Mesendoderm (in vitro differentiated cells): ENCODE results near the gene SH3BP5.

Source experiments
- DNase-seq: peaks from one replicate; pipeline ENCODE4 v3.0.0; 2013
- H2AK5ac ChIP-seq: 2 replicates; pipeline ENCODE4 v1.6.1; 2013; ENCODE audit warnings: low read length, inconsistent platforms
- H2BK120ac ChIP-seq: 2 replicates; pipeline ENCODE4 v1.6.1; 2013; ENCODE audit warnings: low read depth, mild to moderate bottlenecking, low read length, moderate library complexity, mixed read lengths
- H2BK15ac ChIP-seq: replicated peaks from 2 replicates; pipeline ENCODE4 v1.6.1; 2013; ENCODE audit warnings: low read depth, mild to moderate bottlenecking, moderate library complexity
- H2BK5ac ChIP-seq: 2 replicates; pipeline ENCODE4 v1.6.1; 2013; ENCODE audit warnings: low read length, inconsistent platforms
- H3K18ac ChIP-seq: 2 replicates; pipeline ENCODE4 v1.6.1; 2013; ENCODE audit warnings: mild to moderate bottlenecking, low read length, mixed read lengths
- H3K23ac ChIP-seq: one replicate; pipeline ENCODE4 v1.6.1; 2013; ENCODE audit warnings: low read length
- H3K27ac ChIP-seq: 2 replicates; pipeline ENCODE4 v1.5.1; 2013; ENCODE audit warnings: low read depth, mild to moderate bottlenecking, inconsistent platforms, low read length, moderate library complexity
- H3K27me3 ChIP-seq: 2 replicates; pipeline ENCODE4 v1.6.1; 2013; ENCODE audit warnings: low read length, control low read depth, mild to moderate bottlenecking, inconsistent platforms; ENCODE audit not compliant: insufficient read depth, poor library complexity
- H3K36me3 ChIP-seq: 2 replicates; pipeline ENCODE4 v1.6.1; 2013; ENCODE audit warnings: low read length, inconsistent platforms; ENCODE audit not compliant: control insufficient read depth, insufficient read depth
- H3K4ac ChIP-seq: one replicate; pipeline ENCODE4 v1.6.1; 2013; ENCODE audit warnings: low read depth, mild to moderate bottlenecking, low read length, moderate library complexity
- H3K4me1 ChIP-seq: 2 replicates; pipeline ENCODE4 v1.6.1; 2013; ENCODE audit warnings: low read depth, low read length, inconsistent platforms; ENCODE audit not compliant: control insufficient read depth
- H3K4me2 ChIP-seq: 2 replicates; pipeline ENCODE4 v1.6.1; 2013; ENCODE audit warnings: low read length
- H3K4me3 ChIP-seq: 2 replicates; pipeline ENCODE4 v1.5.1; 2013; ENCODE audit warnings: mild to moderate bottlenecking, low read length
- H3K56ac ChIP-seq: one replicate; pipeline ENCODE4 v1.6.1; 2013; ENCODE audit warnings: low read length
- H3K79me1 ChIP-seq: 2 replicates; pipeline ENCODE4 v1.6.1; 2013; ENCODE audit warnings: low read length, inconsistent platforms
- H3K79me2 ChIP-seq: 2 replicates; pipeline ENCODE4 v1.6.1; 2013; ENCODE audit warnings: mild to moderate bottlenecking, low read length; ENCODE audit not compliant: control insufficient read depth, insufficient read depth
- H3K9ac ChIP-seq: 2 replicates; pipeline ENCODE4 v1.6.1; 2013; ENCODE audit warnings: low read length, inconsistent platforms
- H4K5ac ChIP-seq: one replicate; pipeline ENCODE4 v1.6.1; 2013; ENCODE audit warnings: low read length
- H4K8ac ChIP-seq: one replicate; pipeline ENCODE4 v1.6.1; 2013; ENCODE audit warnings: low read depth, mild to moderate bottlenecking, control low read depth, low read length, moderate library complexity
- WGBS: extraction: QIAGEN DNeasy Blood & Tissue Kit; methylation state at CpG from one replicate; pipeline ENCODE4 v1.1.7; 2013; ENCODE audit warnings: low lambda C conversion rate, missing lambda C conversion rate; ENCODE audit not compliant: insufficient coverage; ENCODE audit errors: extremely low coverage; 5-methylcytosine and 5-hydroxymethylcytosine counted together

The SH3BP5 gene

DNA sequence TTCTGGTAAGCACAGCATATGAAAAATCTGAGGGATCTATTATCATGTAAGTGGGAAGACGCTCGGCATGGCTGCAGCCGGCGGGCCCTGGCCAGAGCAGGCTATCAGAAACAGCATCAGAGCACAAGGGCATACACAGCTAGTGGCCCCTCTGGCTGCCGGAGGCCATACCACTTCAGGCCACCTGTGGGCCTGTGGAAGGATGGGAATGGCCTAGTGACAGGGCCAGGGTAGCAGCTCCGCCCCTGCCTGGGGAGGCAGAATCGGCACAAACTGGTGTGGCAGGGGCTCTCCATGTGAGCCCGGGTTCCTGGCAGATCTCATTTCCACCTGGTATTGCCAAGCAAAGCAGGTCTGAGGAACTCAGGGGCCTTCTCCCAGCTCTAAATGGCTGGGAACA, 46.4 kb downstream of the SH3BP5 start:
- no CpG with 5 or more reads among the region's 8 CpGs for WGBS
- peak; percentile 55 for DNase-seq
- H3K18ac ChIP-seq = no peak overlapping the region
- H3K79me1 ChIP-seq = no peaks in the 10 kb centered on the region
- no peak overlapping the region for H2BK15ac ChIP-seq
- no peak overlapping the region for H3K27ac ChIP-seq
- no peak overlapping the region for H2BK120ac ChIP-seq
- H4K5ac ChIP-seq = no peak overlapping the region
- no peak overlapping the region for H3K23ac ChIP-seq
- no peak overlapping the region for H3K4me2 ChIP-seq
- H3K9ac ChIP-seq = no peak overlapping the region
- H2AK5ac ChIP-seq = no peak overlapping the region
- no peak overlapping the region for H3K4me3 ChIP-seq
- H3K4ac ChIP-seq = no peak overlapping the region
- H3K27me3 ChIP-seq = no peaks in the 10 kb centered on the region
- H3K36me3 ChIP-seq = no peaks in the 10 kb centered on the region
- H3K4me1 ChIP-seq = no peaks in the 10 kb centered on the region
- H4K8ac ChIP-seq = no peak overlapping the region
- no peak overlapping the region for H3K56ac ChIP-seq
- no peak overlapping the region for H2BK5ac ChIP-seq
- H3K79me2 ChIP-seq = no peaks in the 10 kb centered on the region

DNA sequence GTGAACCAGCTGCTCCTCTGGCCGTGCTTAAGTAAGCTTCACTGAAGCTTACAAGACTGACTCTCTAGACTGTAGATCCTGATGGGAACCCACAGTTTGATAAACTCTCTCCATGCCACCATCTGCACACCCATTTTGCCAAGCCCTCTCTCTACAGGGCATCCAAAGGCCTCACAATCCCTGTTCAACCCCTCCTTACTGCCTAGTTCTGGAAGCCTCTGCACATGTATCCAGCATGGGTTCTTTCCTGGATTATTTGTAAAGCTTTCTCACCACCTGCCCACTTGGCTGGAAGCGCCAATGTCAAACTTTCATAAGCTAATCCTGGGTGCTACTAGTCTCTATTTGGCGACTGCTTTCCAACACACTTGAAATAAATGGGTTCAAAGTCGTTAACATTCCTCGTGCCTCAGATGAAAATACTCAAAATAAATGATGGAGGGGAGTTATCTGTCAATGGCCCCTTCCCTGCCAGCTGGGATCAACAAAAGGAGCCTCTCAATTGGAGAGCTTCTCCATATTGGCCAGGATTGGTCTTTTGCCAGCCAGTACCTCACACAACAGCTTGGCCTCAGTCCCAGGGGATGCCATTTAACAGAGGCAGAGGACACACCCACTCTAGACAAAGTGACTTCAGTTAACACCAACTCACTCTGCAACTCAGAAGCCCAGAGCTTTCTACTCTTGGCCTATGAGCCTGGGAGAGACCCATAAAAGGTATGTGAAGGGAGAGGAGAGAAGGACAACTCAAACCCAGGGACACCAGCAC, 48.1 kb downstream of the SH3BP5 start:
- no CpG with 5 or more reads among the region's 5 CpGs for WGBS
- H4K5ac ChIP-seq = no peak overlapping the region
- H3K27me3 ChIP-seq = no peaks in the 10 kb centered on the region
- H3K23ac ChIP-seq = no peak overlapping the region
- no peak overlapping the region for H2BK15ac ChIP-seq
- H4K8ac ChIP-seq = no peak overlapping the region
- H3K27ac ChIP-seq = no peak overlapping the region
- H2BK120ac ChIP-seq = no peak overlapping the region
- H2AK5ac ChIP-seq = no peak overlapping the region
- no peak overlapping the region for H3K4ac ChIP-seq
- no peak overlapping the region for H3K4me2 ChIP-seq
- H3K9ac ChIP-seq = no peak overlapping the region
- H2BK5ac ChIP-seq = no peak overlapping the region
- no peak overlapping the region for H3K56ac ChIP-seq
- no peaks in the 10 kb centered on the region for H3K36me3 ChIP-seq
- H3K79me1 ChIP-seq = no peaks in the 10 kb centered on the region
- H3K4me1 ChIP-seq = no peaks in the 10 kb centered on the region
- DNase-seq = no peak
- H3K79me2 ChIP-seq = no peaks in the 10 kb centered on the region
- H3K18ac ChIP-seq = no peak overlapping the region
- H3K4me3 ChIP-seq = no peak overlapping the region

GRCh38 chr3:15283702-15284101, 48.7 kb downstream of the SH3BP5 start:
- no peaks in the 10 kb centered on the region for H3K79me1 ChIP-seq
- H2BK120ac ChIP-seq = no peak overlapping the region
- no peaks in the 10 kb centered on the region for H3K4me1 ChIP-seq
- no CpG with 5 or more reads among the region's 1 CpG for WGBS
- no peaks in the 10 kb centered on the region for H3K27me3 ChIP-seq
- no peak overlapping the region for H3K23ac ChIP-seq
- H3K4ac ChIP-seq = no peak overlapping the region
- H4K5ac ChIP-seq = no peak overlapping the region
- H3K18ac ChIP-seq = no peak overlapping the region
- no peak overlapping the region for H3K27ac ChIP-seq
- DNase-seq = no peak
- no peak overlapping the region for H3K9ac ChIP-seq
- no peak overlapping the region for H2BK5ac ChIP-seq
- H3K4me3 ChIP-seq = no peak overlapping the region
- H3K36me3 ChIP-seq = no peaks in the 10 kb centered on the region
- H4K8ac ChIP-seq = no peak overlapping the region
- H3K79me2 ChIP-seq = no peaks in the 10 kb centered on the region
- H3K56ac ChIP-seq = no peak overlapping the region
- no peak overlapping the region for H2AK5ac ChIP-seq
- no peak overlapping the region for H3K4me2 ChIP-seq
- no peak overlapping the region for H2BK15ac ChIP-seq

DNA sequence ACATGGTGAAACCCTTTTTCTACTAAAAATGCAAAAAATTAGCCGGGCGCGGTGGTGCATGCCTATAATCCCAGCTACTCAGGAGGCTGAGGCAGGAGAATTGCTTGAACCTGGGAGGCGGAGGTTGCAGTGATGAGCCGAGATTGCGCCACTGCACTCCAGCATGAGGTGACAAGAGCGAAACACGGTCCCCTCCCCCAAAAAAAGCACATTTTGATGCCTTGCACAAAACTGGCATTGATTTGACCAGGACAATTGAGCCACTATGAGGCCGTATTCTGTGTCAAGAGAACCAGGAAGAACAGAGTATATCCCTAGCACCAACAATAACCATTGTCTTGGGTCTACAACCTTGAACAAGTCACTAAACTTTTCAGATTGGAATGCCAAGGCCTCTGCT, 50.6 kb downstream of the SH3BP5 start:
- H4K8ac ChIP-seq = no peak overlapping the region
- H3K56ac ChIP-seq = no peak overlapping the region
- H2BK5ac ChIP-seq = no peak overlapping the region
- no peaks in the 10 kb centered on the region for H3K79me1 ChIP-seq
- DNase-seq = no peak
- no peaks in the 10 kb centered on the region for H3K79me2 ChIP-seq
- no peak overlapping the region for H3K27ac ChIP-seq
- H3K36me3 ChIP-seq = no peaks in the 10 kb centered on the region
- no peak overlapping the region for H2BK120ac ChIP-seq
- H3K23ac ChIP-seq = no peak overlapping the region
- H2AK5ac ChIP-seq = no peak overlapping the region
- H3K18ac ChIP-seq = no peak overlapping the region
- H3K4ac ChIP-seq = no peak overlapping the region
- H4K5ac ChIP-seq = no peak overlapping the region
- no peaks in the 10 kb centered on the region for H3K4me1 ChIP-seq
- H3K9ac ChIP-seq = no peak overlapping the region
- no CpG with 5 or more reads among the region's 9 CpGs for WGBS
- H3K27me3 ChIP-seq = no peaks in the 10 kb centered on the region
- H3K4me3 ChIP-seq = no peak overlapping the region
- no peak overlapping the region for H3K4me2 ChIP-seq
- no peak overlapping the region for H2BK15ac ChIP-seq

GRCh38 chr3:15280853-15281532, 51.4 kb downstream of the SH3BP5 start:
- H3K18ac ChIP-seq = no peak overlapping the region
- DNase-seq = no peak
- H3K4me1 ChIP-seq = no peaks in the 10 kb centered on the region
- no peak overlapping the region for H2BK120ac ChIP-seq
- no peak overlapping the region for H2BK15ac ChIP-seq
- no peak overlapping the region for H3K4me2 ChIP-seq
- no peaks in the 10 kb centered on the region for H3K36me3 ChIP-seq
- WGBS = no CpG with 5 or more reads among the region's 10 CpGs
- H3K4ac ChIP-seq = no peak overlapping the region
- no peaks in the 10 kb centered on the region for H3K79me2 ChIP-seq
- H4K8ac ChIP-seq = no peak overlapping the region
- H3K56ac ChIP-seq = no peak overlapping the region
- no peak overlapping the region for H2AK5ac ChIP-seq
- no peak overlapping the region for H3K9ac ChIP-seq
- H3K27ac ChIP-seq = no peak overlapping the region
- H3K79me1 ChIP-seq = no peaks in the 10 kb centered on the region
- no peak overlapping the region for H3K23ac ChIP-seq
- no peak overlapping the region for H2BK5ac ChIP-seq
- no peak overlapping the region for H4K5ac ChIP-seq
- no peaks in the 10 kb centered on the region for H3K27me3 ChIP-seq
- no peak overlapping the region for H3K4me3 ChIP-seq
